ENCODE measurements around the gene FOS. TPM values are rescaled to one million over a fixed set of nuclear protein-coding genes. Genes with fewer than 3 reads are reported as not detected.

FOS gene
- total and polyA plus RNA-seq, 2 of the 13 experiments (the other 11 are each of a cell fraction or from before 2014, with no cell fraction given) = 15.9 to 24.2 TPM

DNA sequence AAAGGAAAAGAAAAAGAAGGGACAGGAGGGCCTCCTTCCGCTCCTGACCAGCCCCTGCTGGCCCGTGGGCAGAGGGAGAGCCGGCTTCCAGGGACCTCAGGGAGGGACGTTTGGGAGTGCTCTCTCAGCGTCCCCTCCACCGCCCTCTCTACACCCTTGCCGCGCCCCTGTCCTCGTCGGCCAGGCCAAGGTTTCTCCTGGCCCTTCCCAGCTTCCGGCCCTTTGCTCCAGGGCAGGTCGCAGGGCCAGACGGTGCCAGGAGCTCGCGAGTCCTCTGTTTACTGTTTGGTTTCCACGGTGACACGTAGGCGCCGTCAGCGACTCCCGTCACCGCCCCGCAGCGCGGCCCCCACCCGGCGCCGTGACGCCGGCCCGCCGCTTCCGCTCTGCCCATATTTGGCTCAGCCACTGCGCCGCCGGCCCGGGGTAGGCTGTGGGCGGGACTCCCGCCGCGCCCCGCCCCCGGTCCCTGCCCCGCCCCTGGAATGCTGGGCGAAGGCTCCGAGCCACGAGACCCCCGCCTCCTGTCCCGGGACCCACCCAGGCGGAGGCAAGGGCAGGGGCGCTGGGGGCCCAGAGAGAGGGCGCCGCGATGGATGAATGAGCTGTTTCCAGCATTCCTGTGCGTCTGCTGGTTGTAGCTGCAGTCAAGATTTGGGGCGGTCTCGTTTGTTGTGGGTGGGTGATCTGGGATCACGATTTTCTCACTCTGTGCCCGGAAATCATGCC, 15.5 kb downstream of the FOS start (continued):
- TF ChIP-seq, protein P1, sequence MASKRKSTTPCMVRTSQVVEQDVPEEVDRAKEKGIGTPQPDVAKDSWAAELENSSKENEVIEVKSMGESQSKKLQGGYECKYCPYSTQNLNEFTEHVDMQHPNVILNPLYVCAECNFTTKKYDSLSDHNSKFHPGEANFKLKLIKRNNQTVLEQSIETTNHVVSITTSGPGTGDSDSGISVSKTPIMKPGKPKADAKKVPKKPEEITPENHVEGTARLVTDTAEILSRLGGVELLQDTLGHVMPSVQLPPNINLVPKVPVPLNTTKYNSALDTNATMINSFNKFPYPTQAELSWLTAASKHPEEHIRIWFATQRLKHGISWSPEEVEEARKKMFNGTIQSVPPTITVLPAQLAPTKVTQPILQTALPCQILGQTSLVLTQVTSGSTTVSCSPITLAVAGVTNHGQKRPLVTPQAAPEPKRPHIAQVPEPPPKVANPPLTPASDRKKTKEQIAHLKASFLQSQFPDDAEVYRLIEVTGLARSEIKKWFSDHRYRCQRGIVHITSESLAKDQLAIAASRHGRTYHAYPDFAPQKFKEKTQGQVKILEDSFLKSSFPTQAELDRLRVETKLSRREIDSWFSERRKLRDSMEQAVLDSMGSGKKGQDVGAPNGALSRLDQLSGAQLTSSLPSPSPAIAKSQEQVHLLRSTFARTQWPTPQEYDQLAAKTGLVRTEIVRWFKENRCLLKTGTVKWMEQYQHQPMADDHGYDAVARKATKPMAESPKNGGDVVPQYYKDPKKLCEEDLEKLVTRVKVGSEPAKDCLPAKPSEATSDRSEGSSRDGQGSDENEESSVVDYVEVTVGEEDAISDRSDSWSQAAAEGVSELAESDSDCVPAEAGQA (IDR thresholded peaks at IDR 0.05; ENCODE audit: low read depth) = no peak
- TF ChIP-seq, protein P1 (CRISPR knock-in tag; IDR thresholded peaks at IDR 0.05; ENCODE audit: borderline replicate concordance) = no peak
- TF ChIP-seq, protein P2, sequence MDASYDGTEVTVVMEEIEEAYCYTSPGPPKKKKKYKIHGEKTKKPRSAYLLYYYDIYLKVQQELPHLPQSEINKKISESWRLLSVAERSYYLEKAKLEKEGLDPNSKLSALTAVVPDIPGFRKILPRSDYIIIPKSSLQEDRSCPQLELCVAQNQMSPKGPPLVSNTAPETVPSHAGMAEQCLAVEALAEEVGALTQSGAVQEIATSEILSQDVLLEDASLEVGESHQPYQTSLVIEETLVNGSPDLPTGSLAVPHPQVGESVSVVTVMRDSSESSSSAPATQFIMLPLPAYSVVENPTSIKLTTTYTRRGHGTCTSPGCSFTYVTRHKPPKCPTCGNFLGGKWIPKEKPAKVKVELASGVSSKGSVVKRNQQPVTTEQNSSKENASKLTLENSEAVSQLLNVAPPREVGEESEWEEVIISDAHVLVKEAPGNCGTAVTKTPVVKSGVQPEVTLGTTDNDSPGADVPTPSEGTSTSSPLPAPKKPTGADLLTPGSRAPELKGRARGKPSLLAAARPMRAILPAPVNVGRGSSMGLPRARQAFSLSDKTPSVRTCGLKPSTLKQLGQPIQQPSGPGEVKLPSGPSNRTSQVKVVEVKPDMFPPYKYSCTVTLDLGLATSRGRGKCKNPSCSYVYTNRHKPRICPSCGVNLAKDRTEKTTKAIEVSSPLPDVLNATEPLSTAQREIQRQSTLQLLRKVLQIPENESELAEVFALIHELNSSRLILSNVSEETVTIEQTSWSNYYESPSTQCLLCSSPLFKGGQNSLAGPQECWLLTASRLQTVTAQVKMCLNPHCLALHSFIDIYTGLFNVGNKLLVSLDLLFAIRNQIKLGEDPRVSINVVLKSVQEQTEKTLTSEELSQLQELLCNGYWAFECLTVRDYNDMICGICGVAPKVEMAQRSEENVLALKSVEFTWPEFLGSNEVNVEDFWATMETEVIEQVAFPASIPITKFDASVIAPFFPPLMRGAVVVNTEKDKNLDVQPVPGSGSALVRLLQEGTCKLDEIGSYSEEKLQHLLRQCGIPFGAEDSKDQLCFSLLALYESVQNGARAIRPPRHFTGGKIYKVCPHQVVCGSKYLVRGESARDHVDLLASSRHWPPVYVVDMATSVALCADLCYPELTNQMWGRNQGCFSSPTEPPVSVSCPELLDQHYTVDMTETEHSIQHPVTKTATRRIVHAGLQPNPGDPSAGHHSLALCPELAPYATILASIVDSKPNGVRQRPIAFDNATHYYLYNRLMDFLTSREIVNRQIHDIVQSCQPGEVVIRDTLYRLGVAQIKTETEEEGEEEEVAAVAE (CRISPR knock-in tag; IDR thresholded peaks at IDR 0.05; ENCODE audit: borderline replicate concordance) = no peak
